Endothelial cell of umbilical vein (primary cell): ENCODE measurements around the gene MC2R. TPM values are rescaled to one million over a fixed set of nuclear protein-coding genes. Genes with fewer than 3 reads are reported as not detected.

Source experiments
- BruUV-seq: library from RNA; stranded (reverse); fragments of 400-500 nt; replicated peaks from 2 replicates; lab custom pipeline; 2021; lab: Mats Ljungman, UMichigan
- CTCF ChIA-PET: fragments of 300-600, 350-600 bp; sonication (Branson Sonifier 250); formaldehyde crosslinking; loops from one replicate; lab custom pipeline; 2021; ENCODE audit warnings: antibody characterized with exemption, inconsistent platforms; lab: Charles Lee
- POLR2A ChIA-PET: fragments of 300-600, 350-600 bp; sonication (Branson Sonifier 250); formaldehyde crosslinking; loops from one replicate; lab custom pipeline; 2021; ENCODE audit warnings: antibody characterized with exemption, inconsistent platforms; lab: Charles Lee
- DNase-seq: peaks from one replicate; pipeline ENCODE4 v3.0.0-alpha.2; 2011; ENCODE audit warnings: low read depth, low spot score
- FAIRE-seq: peaks from 2 replicates; lab custom pipeline; 2011; peaks lifted over from hg19 to GRCh38; lab: Jason Lieb, UNC
- H2AFZ ChIP-seq: 2 replicates; pipeline ENCODE4 v1.6.0; 2012; ENCODE audit warnings: low read depth, low read length, control low read depth, inconsistent platforms
- H3K27ac ChIP-seq: 2 replicates; pipeline ENCODE4 v1.5.1; 2011; ENCODE audit warnings: low read depth, mild to moderate bottlenecking, control low read depth, low read length, moderate library complexity; ENCODE audit not compliant: insufficient read depth
- H3K27me3 ChIP-seq, 2 experiments: 2 replicates each; pipeline versions ENCODE4 v1.6.0 to v1.6.1; 2011; ENCODE audit warnings: low read length in 2 of 2, mixed read lengths in 1 of 2; ENCODE audit not compliant: control insufficient read depth in 2 of 2, insufficient read depth in 2 of 2
- H3K36me3 ChIP-seq, 2 experiments: 2 replicates in 1 of 2; 3 replicates in 1 of 2; pipeline ENCODE4 v1.5.1; 2011; ENCODE audit warnings: low read length in 2 of 2, mild to moderate bottlenecking in 1 of 2, moderate library complexity in 1 of 2; ENCODE audit not compliant: control insufficient read depth in 2 of 2, insufficient read depth in 2 of 2; ENCODE audit errors: extremely low read depth in 1 of 2
- H3K4me1 ChIP-seq: 3 replicates; pipeline ENCODE4 v1.5.1; 2011; ENCODE audit warnings: mild to moderate bottlenecking, low read length; ENCODE audit not compliant: control insufficient read depth, insufficient read depth; ENCODE audit errors: extremely low read depth
- H3K4me2 ChIP-seq: 2 replicates; pipeline ENCODE4 v1.6.1; 2011; ENCODE audit warnings: low read length, control low read depth, mixed read lengths; ENCODE audit not compliant: insufficient read depth
- H3K4me3 ChIP-seq, 3 experiments: fragments of 200-600 bp in 1 of 3; sonication (generic), shearing (Covaris generic) in 1 of 3; replicated peaks in 1 of 3; 2 replicates each; pipeline ENCODE4 v1.5.1; 2011 to 2016; ENCODE audit warnings: control low read depth in 3 of 3, low read length in 3 of 3, mild to moderate bottlenecking in 2 of 3, inconsistent platforms in 1 of 3, low read depth in 1 of 3, moderate library complexity in 1 of 3; ENCODE audit not compliant: insufficient read depth in 1 of 3
- H3K79me2 ChIP-seq: 2 replicates; pipeline ENCODE4 v1.6.0; 2012; ENCODE audit warnings: low read length, inconsistent platforms; ENCODE audit not compliant: control insufficient read depth, insufficient read depth
- H3K9ac ChIP-seq: replicated peaks from 2 replicates; pipeline ENCODE3; 2011; ENCODE audit warnings: low read length, control low read depth; ENCODE audit not compliant: insufficient read depth; ENCODE audit errors: extremely low read depth
- H3K9me1 ChIP-seq: replicated peaks from 3 replicates; pipeline ENCODE4 v1.6.0; 2011; ENCODE audit warnings: mild to moderate bottlenecking, low read length; ENCODE audit not compliant: control insufficient read depth, insufficient read depth; ENCODE audit errors: extremely low read depth
- H3K9me3 ChIP-seq: replicated peaks from 2 replicates; pipeline ENCODE4 v1.5.1; 2012; ENCODE audit warnings: low read length, inconsistent platforms; ENCODE audit not compliant: control insufficient read depth, insufficient read depth
- H4K20me1 ChIP-seq: replicated peaks from 2 replicates; pipeline ENCODE3; 2011; ENCODE audit warnings: mild to moderate bottlenecking, low read length; ENCODE audit not compliant: control insufficient read depth, insufficient read depth; ENCODE audit errors: extremely low read depth
- CTCF ChIP-seq, 2 donors: IDR thresholded peaks; 1 replicate in 1 of 2; 2 replicates in 1 of 2; pipeline ENCODE4 v1.5.1; 2011; ENCODE audit warnings: low read length in 2 of 2, mild to moderate bottlenecking in 2 of 2, moderate library complexity in 2 of 2, control low read depth in 1 of 2, inconsistent platforms in 1 of 2, low read depth in 1 of 2; ENCODE audit not compliant: insufficient read depth in 1 of 2; ENCODE audit errors: extremely low read depth in 1 of 2
- EZH2 ChIP-seq: IDR thresholded peaks from 2 replicates; pipeline ENCODE4 v1.6.1; 2012; ENCODE audit warnings: borderline replicate concordance, low read depth, mild to moderate bottlenecking, moderate library complexity, low read length, inconsistent platforms; ENCODE audit not compliant: severe bottlenecking
- FOS ChIP-seq: IDR thresholded peaks from 2 replicates; pipeline ENCODE4 v1.6.1; 2011; ENCODE audit warnings: mild to moderate bottlenecking, low read length, moderate library complexity, borderline replicate concordance; ENCODE audit not compliant: insufficient read depth
- GATA2 ChIP-seq: IDR thresholded peaks from 2 replicates; pipeline ENCODE4 v1.7.0; 2011; ENCODE audit warnings: low read depth, mild to moderate bottlenecking, moderate library complexity, mixed read lengths, low read length; ENCODE audit not compliant: insufficient read length, insufficient read depth
- JUN ChIP-seq: IDR thresholded peaks from 2 replicates; pipeline ENCODE4 v1.6.1; 2011; ENCODE audit warnings: borderline replicate concordance, low read depth; ENCODE audit not compliant: insufficient read length, insufficient read depth
- MAX ChIP-seq: IDR thresholded peaks from 2 replicates; pipeline ENCODE4 v1.6.1; 2011; ENCODE audit not compliant: insufficient read depth, insufficient read length
- MYC ChIP-seq: IDR thresholded peaks from one replicate; pipeline ENCODE4 v1.6.1; 2011; ENCODE audit warnings: mild to moderate bottlenecking, low read depth, low read length
- POLR2A ChIP-seq: IDR thresholded peaks from 2 replicates; pipeline ENCODE4 v1.6.1; 2012; ENCODE audit warnings: low read depth, mild to moderate bottlenecking, control low read depth, low read length
- POLR2AphosphoS5 ChIP-seq: IDR thresholded peaks from 2 replicates; pipeline ENCODE4 v1.6.1; 2012; ENCODE audit warnings: low read depth, mild to moderate bottlenecking, control low read depth, low read length, moderate library complexity; ENCODE audit not compliant: insufficient read depth
- dilution Hi-C: fragments of 300-500 bp; cut with MboI; formaldehyde crosslinking; loops from one replicate; pipeline ENCODE4 v1.15.0; 2019; ENCODE audit warnings: low sequenced_read_pairs; ENCODE audit not compliant: extremely low pct_ligation_motif_present
- intact Hi-C: fragments of 100-400 bp; cut with micrococcal nuclease; formaldehyde crosslinking; loops from one replicate; pipeline ENCODE4 v1.10.0; 2022
- polyA plus RNA-seq, 4 experiments: library from polyadenylated mRNA; depleted of rRNA in 3 of 4; stranded (reverse) in 3 of 4; unstranded in 1 of 4; fragments of >200 nt; gene quantifications; 2 replicates each; pipeline versions ENCODE4 v1.2.1 to v1.2.3, GENCODE V29; 2011 to 2012; ENCODE audit warnings: missing spikeins in 1 of 4
- total RNA-seq: library from RNA; stranded (reverse); gene quantifications from 2 replicates; pipeline ENCODE4 v1.2.3, GENCODE V29; 2021

MC2R gene
- total and polyA plus RNA-seq, 2 donors (not counting 3 experiments of a cell fraction or from before 2014, with no cell fraction given), result not detected

- POLR2A ChIA-PET, result no interaction called here
- Histone ChIP-seq H3K79me2 (no peaks in the 10 kb centered on the region), H3K9ac (no peak overlapping the region), H3K36me3 (no peaks in the 10 kb centered on the region), H3K9me1 (no peaks in the 10 kb centered on the region), H3K4me3 (no peak overlapping the region), H3K27me3 (no peaks in the 10 kb centered on the region), H3K4me1 (no peaks in the 10 kb centered on the region), H2AFZ (no peak overlapping the region), H3K4me2 (no peak overlapping the region), H3K9me3 (no peaks in the 10 kb centered on the region), H3K27ac (no peak overlapping the region), H4K20me1 (no peaks in the 10 kb centered on the region)
- dilution Hi-C loops, result no loop called here
- no peak for TF ChIP-seq POLR2AphosphoS5
- TF ChIP-seq CTCF (IDR thresholded peaks at IDR 0.05; ENCODE audit: extremely low read depth in 1 of 2, insufficient read depth in 1 of 2, low read depth in 1 of 2, low read length in 2 of 2), result no peak
- TF ChIP-seq MAX, result no peak
- TF ChIP-seq MYC, result no peak
- no peak for TF ChIP-seq GATA2
- TF ChIP-seq JUN, result no peak
- no peak for TF ChIP-seq EZH2
- TF ChIP-seq FOS, result no peak
- no peak for TF ChIP-seq POLR2A
- DNase-seq (no peak), FAIRE-seq (no peak)
- CTCF ChIA-PET, result no interaction called here
- intact Hi-C loops, result no loop called here
- no TSS peak for BruUV-seq
Measured at GRCh38 chr18:13878857-13879256, 36.5 kb downstream of the MC2R start.
